HG02571 (cell line): ENCODE measurements around the gene NLE1.
"Not testable (repeated sequence)": the region's sequence is repeated elsewhere in the genome, so short reads cannot be mapped to it uniquely, and the experiment has no call there.

Experiments
- ATAC-seq: cut with Tn5 transposase; IDR thresholded peaks from one replicate; pipeline ENCODE4 v1.9.1; 2021; ENCODE audit warnings: mild to moderate bottlenecking, moderate library complexity; ENCODE audit not compliant: unreplicated experiment

NLE1 gene

GRCh38 chr17:35129973-35130351 lies 12.1 kb downstream of the NLE1 start:
- ATAC-seq: no peak

DNA sequence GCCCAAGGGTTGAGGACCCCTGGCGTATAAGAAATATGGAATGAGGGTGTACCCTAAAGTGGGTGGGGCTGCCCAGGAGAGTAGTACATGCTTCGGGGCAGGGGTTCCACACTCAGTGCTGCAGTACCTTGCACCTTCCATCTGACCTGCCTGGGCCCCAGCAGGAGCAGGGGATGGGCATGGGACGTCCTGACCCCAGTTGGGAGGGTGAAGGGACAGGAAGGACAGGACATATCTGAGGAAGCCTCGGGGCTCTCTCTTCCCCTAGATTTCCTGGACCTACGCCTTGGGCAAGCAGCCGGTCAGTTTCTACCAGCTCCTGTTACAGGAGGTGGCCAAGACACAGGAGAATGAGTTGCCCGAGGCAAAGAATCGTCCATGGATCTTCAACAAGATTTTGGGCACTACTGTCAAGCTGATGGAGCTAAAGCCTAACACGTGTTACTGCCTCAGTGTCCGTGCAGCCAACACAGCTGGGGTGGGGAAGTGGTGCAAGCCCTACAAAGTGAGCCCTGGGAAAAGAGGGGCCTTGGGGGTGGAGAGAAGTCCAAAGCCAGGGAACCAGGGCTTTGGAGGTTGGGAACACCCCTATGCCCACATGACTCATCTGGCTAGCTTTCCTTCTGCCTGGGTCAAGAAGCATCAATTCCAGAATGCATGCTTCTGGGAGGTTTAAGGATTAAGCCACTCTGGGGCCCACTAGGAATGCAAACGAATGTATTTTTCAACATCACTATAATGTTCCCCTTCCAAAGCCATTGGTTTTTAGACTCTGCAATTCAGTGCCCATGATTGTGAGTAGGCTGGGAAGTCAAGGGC lies 12.7 kb downstream of the NLE1 start:
- ATAC-seq: no peak

DNA sequence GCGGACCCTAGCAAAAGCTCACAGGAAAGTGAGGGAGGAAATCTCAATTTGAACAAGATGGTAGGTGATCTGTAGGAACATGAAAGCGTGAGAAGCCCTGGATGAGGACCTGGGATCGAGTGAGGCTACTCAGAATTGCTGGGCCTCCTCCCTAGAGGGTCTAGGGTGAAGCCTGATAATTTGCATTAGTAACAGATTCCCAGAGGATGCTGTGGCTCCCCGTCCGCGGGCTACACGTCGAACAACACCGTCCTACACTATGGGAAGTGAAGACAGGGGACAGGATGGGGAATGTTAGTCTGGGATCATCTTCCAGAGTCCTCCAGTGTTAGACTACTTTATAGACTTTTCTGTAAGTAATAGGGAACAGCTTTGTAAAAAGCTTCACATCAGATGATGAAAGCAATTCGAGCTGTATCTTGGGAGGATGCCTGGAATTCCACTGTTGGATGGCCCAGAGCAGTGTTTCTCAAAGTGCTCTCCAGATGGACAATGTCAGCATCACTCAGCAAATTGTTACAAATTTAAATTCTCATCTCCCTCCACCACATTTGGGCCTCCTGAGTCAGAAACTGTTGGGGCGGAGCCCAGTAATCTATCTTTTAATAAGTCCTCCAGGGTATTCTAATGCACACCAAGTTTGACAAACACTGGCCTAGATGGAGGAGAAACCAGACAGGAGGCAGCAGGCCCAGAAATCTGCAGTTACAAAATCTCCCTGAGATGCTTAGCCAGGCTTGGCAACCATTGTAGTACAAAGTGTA lies 14.2 kb downstream of the NLE1 start:
- ATAC-seq: no peak

- no peak for ATAC-seq
These were observed 20.8 kb downstream of the NLE1 start, which contains the start of gene FNDC8 for GRCh38 chr17:35121315-35121714. TSS of gene FNDC8 (plus strand) at chr17:35121615. CDS start at chr17:35121694, 79 bp downstream.

DNA sequence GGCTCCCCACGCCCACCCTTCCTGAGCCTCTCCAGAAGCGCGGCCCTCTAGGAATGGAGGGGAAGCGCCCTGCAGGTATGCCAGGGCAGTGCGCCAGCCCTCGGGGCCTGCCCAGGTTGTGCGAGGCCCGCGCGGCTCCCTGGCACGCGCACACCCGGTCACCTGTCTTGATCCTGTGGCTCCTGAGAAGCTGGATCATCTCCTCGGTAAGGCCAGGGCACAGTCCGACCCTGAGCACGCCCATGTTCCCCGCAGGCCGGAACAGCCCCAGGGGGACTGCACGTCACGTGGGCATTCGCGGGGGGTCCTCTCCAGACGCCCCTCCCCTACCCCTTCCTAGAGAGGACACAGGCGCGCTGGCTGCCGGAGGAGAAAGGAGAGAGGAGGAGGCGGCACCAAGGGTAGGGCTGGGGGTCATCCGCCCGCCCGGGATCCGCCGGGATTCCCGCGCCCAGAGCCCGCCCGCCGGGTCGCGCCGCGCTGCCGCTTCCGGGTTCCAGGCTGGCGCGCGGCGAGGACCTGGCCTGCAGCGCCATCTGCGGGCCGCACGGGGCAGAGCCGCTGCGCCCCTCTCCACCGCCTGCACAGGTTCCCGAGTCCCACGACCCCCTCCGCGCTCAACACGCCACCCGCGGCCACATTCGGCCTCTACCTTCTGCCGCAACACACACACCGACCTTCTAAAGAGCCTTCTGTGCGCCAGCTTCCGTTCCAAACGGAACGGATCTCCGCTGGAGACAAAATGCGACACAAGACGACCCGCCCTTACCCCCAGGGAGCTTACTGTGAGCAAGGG lies 22.5 kb downstream of the NLE1 start, which contains the start of gene RAD51D:
Gene RAD51D (minus strand): TSS at position 491 of the 796 bp plus-strand sequence. CDS start 247 bp downstream, at position 244.
- ATAC-seq: peak; percentile 66

GRCh38 chr17:35117984-35118383 lies 24.1 kb downstream of the NLE1 start:
- ATAC-seq: no peak

- no peak for ATAC-seq
These were observed 25.3 kb downstream of the NLE1 start for GRCh38 chr17:35116845-35117244.

GRCh38 chr17:35110791-35111190 lies 31.3 kb downstream of the NLE1 start:
- not testable (repeated sequence) for ATAC-seq

GRCh38 chr17:35104844-35105450 lies 37.2 kb downstream of the NLE1 start:
- no peak for ATAC-seq

- no peak for ATAC-seq
These were observed 38.8 kb downstream of the NLE1 start for GRCh38 chr17:35103271-35103670.

GRCh38 chr17:35101725-35102124 lies 40.4 kb downstream of the NLE1 start:
- ATAC-seq: no peak

GRCh38 chr17:35101036-35101435 lies 41.1 kb downstream of the NLE1 start:
- no peak for ATAC-seq

GRCh38 chr17:35099908-35100307 lies 42.2 kb downstream of the NLE1 start:
- no peak for ATAC-seq

- no peak for ATAC-seq
These were observed 44.3 kb downstream of the NLE1 start for GRCh38 chr17:35097776-35098175.

DNA sequence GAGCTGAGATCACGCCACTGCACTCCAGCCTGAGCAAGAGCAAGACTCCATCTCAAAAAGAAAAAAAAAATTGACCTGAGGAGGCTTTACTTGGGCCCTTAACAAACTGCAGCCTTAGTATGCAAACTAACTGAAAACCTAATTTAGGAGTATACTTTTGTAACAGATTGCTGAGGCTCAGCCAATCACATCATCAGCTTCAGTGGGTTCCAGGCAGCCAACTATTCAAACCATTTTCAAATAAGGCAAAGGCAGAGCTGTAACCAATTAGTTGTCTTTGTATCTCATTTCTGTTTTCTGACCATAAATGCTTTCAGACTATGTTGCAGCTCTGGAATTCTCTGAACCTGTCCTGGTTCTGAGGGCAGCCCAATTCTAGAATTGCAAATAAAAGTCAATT lies 46.4 kb downstream of the NLE1 start:
- ATAC-seq: no peak

GRCh38 chr17:35094902-35095301 lies 47.2 kb downstream of the NLE1 start:
- ATAC-seq: no peak

GRCh38 chr17:35090707-35091106 lies 51.4 kb downstream of the NLE1 start:
- not testable (repeated sequence) for ATAC-seq

- peak; percentile 2 for ATAC-seq
These were observed 52.4 kb downstream of the NLE1 start for GRCh38 chr17:35089586-35090296.

- peak; percentile 65 for ATAC-seq
These were observed 53.1 kb downstream of the NLE1 start for GRCh38 chr17:35088881-35089585.
